Measurements from ENCODE around the gene NELL2.
"Not testable (repeated sequence)": the region's sequence is repeated elsewhere in the genome, so short reads cannot be mapped to it uniquely, and the experiment has no call there.

Gene NELL2

DNA sequence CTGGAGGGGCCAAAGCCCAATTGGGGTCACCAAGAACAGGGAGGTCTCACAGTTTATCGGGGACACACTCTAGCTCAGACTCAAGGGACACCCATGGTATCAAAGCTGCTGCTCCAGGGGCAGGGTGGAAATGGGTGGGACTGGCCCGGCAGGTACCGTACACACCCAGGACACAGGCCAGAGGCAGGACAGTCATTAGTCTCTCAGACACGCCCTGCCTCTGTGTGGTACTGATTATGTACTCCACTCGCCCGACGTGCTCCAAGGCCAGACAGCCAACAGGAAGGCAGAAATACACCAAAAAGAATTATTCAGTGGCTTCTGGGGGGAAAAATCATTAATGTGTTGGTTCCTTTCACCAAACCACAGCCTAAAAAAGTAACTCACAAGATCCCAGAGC, 41.1 kb downstream of the NELL2 start:
- 81% methylated on average over 7 of the region's 7 CpGs for WGBS
- H3K23ac ChIP-seq (ENCODE audit: low read length in 2 of 2); H3K79me1 ChIP-seq (replicated peaks; ENCODE audit: low read length, poor library complexity, severe bottlenecking); DNase-seq; H4K8ac ChIP-seq (ENCODE audit: low read length); H2BK120ac ChIP-seq (ENCODE audit: low read depth, low read length); H2AFZ ChIP-seq (ENCODE audit: low read depth, low read length); H3K4me2 ChIP-seq (ENCODE audit: low read length, poor library complexity, severe bottlenecking); H3K9ac ChIP-seq (ENCODE audit: low read length); H4K91ac ChIP-seq (ENCODE audit: low read length); H3K27me3 ChIP-seq (ENCODE audit: control insufficient read depth in 1 of 2, insufficient read depth in 1 of 2, low read length in 2 of 2); H2BK5ac ChIP-seq (ENCODE audit: low read depth, low read length, poor library complexity, severe bottlenecking); H3K9me3 ChIP-seq (ENCODE audit: control insufficient read depth, low read length); H3K27ac ChIP-seq (ENCODE audit: low read length, poor library complexity, severe bottlenecking); H2BK12ac ChIP-seq (ENCODE audit: low read length in 2 of 2); H2AK5ac ChIP-seq (ENCODE audit: low read length, severe bottlenecking); H2BK15ac ChIP-seq (ENCODE audit: low read depth, poor library complexity, severe bottlenecking); H3K4me1 ChIP-seq (ENCODE audit: control insufficient read depth, insufficient read depth, low read depth, low read length); H3K14ac ChIP-seq (ENCODE audit: low read length in 2 of 2); H3K18ac ChIP-seq (ENCODE audit: low read depth in 1 of 2, low read length in 2 of 2); H3K4me3 ChIP-seq (ENCODE audit: insufficient read depth in 1 of 2, low read depth in 1 of 2, low read length in 2 of 2); H3K4ac ChIP-seq (ENCODE audit: low read depth in 1 of 2, low read length in 2 of 2); H3K36me3 ChIP-seq (ENCODE audit: control insufficient read depth in 1 of 2, insufficient read depth in 2 of 2, low read depth in 1 of 2, low read length in 2 of 2): not testable (repeated sequence)

- WGBS, result 100% methylated on average over 3 of the region's 5 CpGs
- DNase-seq, result no peak
- no peak overlapping the region for H3K4ac ChIP-seq (ENCODE audit: low read depth in 1 of 2, low read length in 2 of 2)
These were observed 42.6 kb downstream of the NELL2 start for GRCh38 chr12:44833561-44833960.

DNA sequence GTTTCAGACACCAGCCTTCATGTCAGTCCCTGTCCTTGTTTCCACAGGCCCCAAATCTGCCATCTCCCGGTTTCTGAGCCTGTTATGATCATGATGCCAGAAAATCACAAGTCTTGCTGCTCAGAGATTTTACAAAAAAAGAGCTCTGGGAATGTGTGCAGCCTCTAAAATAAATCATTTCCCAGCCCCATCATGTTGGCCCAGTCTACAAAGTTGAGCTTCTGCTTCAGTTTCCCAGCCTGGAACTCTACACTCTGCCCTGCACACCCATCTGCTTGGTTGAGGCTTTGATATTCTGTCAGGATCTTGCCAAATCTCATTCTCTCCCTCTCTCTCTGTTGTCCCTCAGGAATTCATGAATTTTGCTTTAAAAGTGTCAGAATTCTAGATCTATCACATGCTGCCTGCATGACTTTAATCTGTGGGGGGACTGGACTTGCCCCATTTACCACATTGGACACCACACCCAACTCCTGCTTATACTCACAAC, 45.5 kb downstream of the NELL2 start:
- no peak overlapping the region for H3K18ac ChIP-seq (ENCODE audit: low read depth in 1 of 2, low read length in 2 of 2)
- H3K79me1 ChIP-seq (replicated peaks; ENCODE audit: low read length, poor library complexity, severe bottlenecking), result no peaks in the 10 kb centered on the region
- H3K4ac ChIP-seq (ENCODE audit: low read depth in 1 of 2, low read length in 2 of 2), result no peak overlapping the region
- no peak overlapping the region for H3K23ac ChIP-seq (ENCODE audit: low read length in 2 of 2)
- 38% methylated on average over 1 of the region's 1 CpG for WGBS
- H3K9me3 ChIP-seq (ENCODE audit: control insufficient read depth, low read length), result no peaks in the 10 kb centered on the region
- no peak overlapping the region for H3K14ac ChIP-seq (ENCODE audit: low read length in 2 of 2)
- DNase-seq, result no peak
- no peak overlapping the region for H4K8ac ChIP-seq (ENCODE audit: low read length)
- no peak overlapping the region for H2AK5ac ChIP-seq (ENCODE audit: low read length, severe bottlenecking)
- no peaks in the 10 kb centered on the region for H3K4me1 ChIP-seq (ENCODE audit: control insufficient read depth, insufficient read depth, low read depth, low read length)
- H4K91ac ChIP-seq (ENCODE audit: low read length), result no peak overlapping the region
- no peak overlapping the region for H2BK120ac ChIP-seq (ENCODE audit: low read depth, low read length)
- no peak overlapping the region for H3K9ac ChIP-seq (ENCODE audit: low read length)
- H2BK5ac ChIP-seq (ENCODE audit: low read depth, low read length, poor library complexity, severe bottlenecking), result no peak overlapping the region
- H2BK15ac ChIP-seq (ENCODE audit: low read depth, poor library complexity, severe bottlenecking), result no peak overlapping the region
- H3K27ac ChIP-seq (ENCODE audit: low read length, poor library complexity, severe bottlenecking), result no peak overlapping the region
- no peak overlapping the region for H2BK12ac ChIP-seq (ENCODE audit: low read length in 2 of 2)
- no peaks in the 10 kb centered on the region for H3K36me3 ChIP-seq (ENCODE audit: control insufficient read depth in 1 of 2, insufficient read depth in 2 of 2, low read depth in 1 of 2, low read length in 2 of 2)
- no peak overlapping the region for H3K4me3 ChIP-seq (ENCODE audit: insufficient read depth in 1 of 2, low read depth in 1 of 2, low read length in 2 of 2)
- H3K4me2 ChIP-seq (ENCODE audit: low read length, poor library complexity, severe bottlenecking), result no peak overlapping the region
- no peak overlapping the region for H2AFZ ChIP-seq (ENCODE audit: low read depth, low read length)
- H3K27me3 ChIP-seq (ENCODE audit: control insufficient read depth in 1 of 2, insufficient read depth in 1 of 2, low read length in 2 of 2), result no peaks in the 10 kb centered on the region

More at GRCh38 chr12:44833561-44833960, 42.6 kb downstream of the NELL2 start:
- no peaks in the 10 kb centered on the region for H3K9me3 ChIP-seq (ENCODE audit: control insufficient read depth, low read length)
- no peaks in the 10 kb centered on the region for H3K36me3 ChIP-seq (ENCODE audit: control insufficient read depth in 1 of 2, insufficient read depth in 2 of 2, low read depth in 1 of 2, low read length in 2 of 2)
- no peak overlapping the region for H3K14ac ChIP-seq (ENCODE audit: low read length in 2 of 2)
- no peaks in the 10 kb centered on the region for H3K4me1 ChIP-seq (ENCODE audit: control insufficient read depth, insufficient read depth, low read depth, low read length)
- no peak overlapping the region for H3K9ac ChIP-seq (ENCODE audit: low read length)
- H3K18ac ChIP-seq (ENCODE audit: low read depth in 1 of 2, low read length in 2 of 2), result no peak overlapping the region
- no peak overlapping the region for H2BK12ac ChIP-seq (ENCODE audit: low read length in 2 of 2)
- H2BK120ac ChIP-seq (ENCODE audit: low read depth, low read length), result no peak overlapping the region
- H3K79me1 ChIP-seq (replicated peaks; ENCODE audit: low read length, poor library complexity, severe bottlenecking), result no peaks in the 10 kb centered on the region
- H4K91ac ChIP-seq (ENCODE audit: low read length), result no peak overlapping the region
- no peaks in the 10 kb centered on the region for H3K27me3 ChIP-seq (ENCODE audit: control insufficient read depth in 1 of 2, insufficient read depth in 1 of 2, low read length in 2 of 2)
- H4K8ac ChIP-seq (ENCODE audit: low read length), result no peak overlapping the region
- H2AK5ac ChIP-seq (ENCODE audit: low read length, severe bottlenecking), result no peak overlapping the region
- H3K4me2 ChIP-seq (ENCODE audit: low read length, poor library complexity, severe bottlenecking), result no peak overlapping the region
- H3K27ac ChIP-seq (ENCODE audit: low read length, poor library complexity, severe bottlenecking), result no peak overlapping the region
- H3K4me3 ChIP-seq (ENCODE audit: insufficient read depth in 1 of 2, low read depth in 1 of 2, low read length in 2 of 2), result no peak overlapping the region
- H2AFZ ChIP-seq (ENCODE audit: low read depth, low read length), result no peak overlapping the region
- H2BK5ac ChIP-seq (ENCODE audit: low read depth, low read length, poor library complexity, severe bottlenecking), result no peak overlapping the region
- no peak overlapping the region for H2BK15ac ChIP-seq (ENCODE audit: low read depth, poor library complexity, severe bottlenecking)
- no peak overlapping the region for H3K23ac ChIP-seq (ENCODE audit: low read length in 2 of 2)

DNA sequence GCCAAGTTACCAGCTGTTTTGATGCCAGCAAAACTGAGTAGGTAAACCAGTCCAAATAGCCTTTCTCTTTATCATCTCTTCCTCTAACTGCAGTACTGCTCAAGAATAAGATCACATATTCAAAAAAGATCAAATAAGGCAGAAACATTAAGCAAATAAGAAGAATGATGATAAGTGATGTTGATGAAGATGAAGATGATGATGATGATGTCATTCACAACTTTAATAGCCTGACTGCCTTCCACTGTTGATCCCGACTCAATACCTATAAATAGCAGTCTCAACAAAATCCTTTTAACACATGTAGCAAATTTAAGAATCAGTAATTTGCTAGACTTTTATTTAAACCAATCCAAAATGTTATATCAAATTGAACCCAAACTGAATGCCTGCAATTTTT, 47.1 kb downstream of the NELL2 start:
- Histone ChIP-seq H3K4ac (ENCODE audit: low read depth in 1 of 2, low read length in 2 of 2) (no peak overlapping the region), H3K27me3 (ENCODE audit: control insufficient read depth in 1 of 2, insufficient read depth in 1 of 2, low read length in 2 of 2) (no peaks in the 10 kb centered on the region), H3K79me1 (replicated peaks; ENCODE audit: low read length, poor library complexity, severe bottlenecking) (no peaks in the 10 kb centered on the region), H2AFZ (ENCODE audit: low read depth, low read length) (no peak overlapping the region), H4K91ac (ENCODE audit: low read length) (no peak overlapping the region), H2BK120ac (ENCODE audit: low read depth, low read length) (no peak overlapping the region), H3K27ac (ENCODE audit: low read length, poor library complexity, severe bottlenecking) (no peak overlapping the region), H4K8ac (ENCODE audit: low read length) (no peak overlapping the region), H3K14ac (ENCODE audit: low read length in 2 of 2) (no peak overlapping the region), H3K9ac (ENCODE audit: low read length) (no peak overlapping the region), H3K4me3 (ENCODE audit: insufficient read depth in 1 of 2, low read depth in 1 of 2, low read length in 2 of 2) (no peak overlapping the region), H2AK5ac (ENCODE audit: low read length, severe bottlenecking) (no peak overlapping the region), H3K4me2 (ENCODE audit: low read length, poor library complexity, severe bottlenecking) (no peak overlapping the region), H3K18ac (ENCODE audit: low read depth in 1 of 2, low read length in 2 of 2) (no peak overlapping the region), H3K9me3 (ENCODE audit: control insufficient read depth, low read length) (no peaks in the 10 kb centered on the region), H3K36me3 (ENCODE audit: control insufficient read depth in 1 of 2, insufficient read depth in 2 of 2, low read depth in 1 of 2, low read length in 2 of 2) (no peaks in the 10 kb centered on the region), H3K4me1 (ENCODE audit: control insufficient read depth, insufficient read depth, low read depth, low read length) (no peaks in the 10 kb centered on the region), H2BK5ac (ENCODE audit: low read depth, low read length, poor library complexity, severe bottlenecking) (no peak overlapping the region), H2BK12ac (ENCODE audit: low read length in 2 of 2) (no peak overlapping the region), H3K23ac (ENCODE audit: low read length in 2 of 2) (no peak overlapping the region), H2BK15ac (ENCODE audit: low read depth, poor library complexity, severe bottlenecking) (no peak overlapping the region)
- WGBS, result 74% methylated on average over 1 of the region's 1 CpG
- DNase-seq, result no peak

Data from mesenchymal stem cell (in vitro differentiated cells and primary cell).